Common myeloid progenitor, CD34-positive (primary cell): ENCODE results near the gene F5.

ENCODE experiments used
- CTCF ChIA-PET: fragments of 350-600 bp; sonication (Branson Sonifier 250); formaldehyde crosslinking; loops from one replicate; lab custom pipeline; 2021; ENCODE audit warnings: antibody characterized with exemption; lab: Charles Lee
- POLR2A ChIA-PET: fragments of 350-600 bp; sonication (Branson Sonifier 250); formaldehyde crosslinking; loops from one replicate; lab custom pipeline; 2021; ENCODE audit warnings: antibody characterized with exemption; lab: Charles Lee
- DNase-seq, 3 donors: peaks; one replicate each; pipeline versions ENCODE4 v3.0.0 to v3.0.0-alpha.2; 2013
- H3K27ac ChIP-seq, 2 experiments: 1 replicate in 1 of 2; 2 replicates in 1 of 2; pipeline ENCODE4 v1.7.0; 2013; ENCODE audit warnings: inconsistent platforms in 2 of 2, low read length in 2 of 2, mild to moderate bottlenecking in 2 of 2, low read depth in 1 of 2, moderate library complexity in 1 of 2; ENCODE audit not compliant: severe bottlenecking in 2 of 2, insufficient read depth in 1 of 2, poor library complexity in 1 of 2
- H3K27me3 ChIP-seq, 5 experiments: replicated peaks in 2 of 5; 1 replicate in 3 of 5; 2 replicates in 2 of 5; pipeline versions ENCODE4 v1.6.1 to v1.7.0; 2013; ENCODE audit warnings: low read length in 4 of 5, mild to moderate bottlenecking in 2 of 5, moderate library complexity in 2 of 5, inconsistent platforms in 1 of 5; ENCODE audit not compliant: insufficient read depth in 5 of 5, control insufficient read depth in 4 of 5
- H3K36me3 ChIP-seq, 4 experiments: 1 replicate in 2 of 4; 2 replicates in 2 of 4; pipeline versions ENCODE4 v1.6.1 to v1.7.0; 2013; ENCODE audit warnings: low read length in 3 of 4, control low read depth in 1 of 4, mild to moderate bottlenecking in 1 of 4; ENCODE audit not compliant: control insufficient read depth in 4 of 4, insufficient read depth in 4 of 4
- H3K4me1 ChIP-seq, 4 experiments: 1 replicate in 3 of 4; 2 replicates in 1 of 4; pipeline versions ENCODE4 v1.6.1 to v1.7.1; 2013; ENCODE audit warnings: low read length in 3 of 4, mild to moderate bottlenecking in 3 of 4, control low read depth in 1 of 4, inconsistent platforms in 1 of 4, moderate library complexity in 1 of 4; ENCODE audit not compliant: control insufficient read depth in 4 of 4, insufficient read depth in 4 of 4; ENCODE audit errors: control extremely low read depth in 1 of 4
- H3K4me3 ChIP-seq, 7 experiments: 1 replicate in 4 of 7; 2 replicates in 3 of 7; pipeline versions ENCODE4 v1.5.1 to v1.7.0; 2013; ENCODE audit warnings: mild to moderate bottlenecking in 7 of 7, low read length in 6 of 7, moderate library complexity in 6 of 7, inconsistent platforms in 2 of 7, low read depth in 2 of 7, control low read depth in 1 of 7; ENCODE audit not compliant: insufficient read depth in 4 of 7, control insufficient read depth in 1 of 7; ENCODE audit errors: extremely low read depth in 1 of 7
- H3K9me3 ChIP-seq, 5 experiments: 1 replicate in 4 of 5; 2 replicates in 1 of 5; pipeline versions ENCODE4 v1.6.1 to v1.7.1; 2013; ENCODE audit warnings: low read length in 4 of 5, mild to moderate bottlenecking in 2 of 5, inconsistent platforms in 1 of 5, low read depth in 1 of 5, moderate library complexity in 1 of 5; ENCODE audit not compliant: control insufficient read depth in 4 of 5, insufficient read depth in 2 of 5; ENCODE audit errors: control extremely low read depth in 1 of 5
- WGBS: methylation state at CpG from one replicate; pipeline ENCODE4 v1.1.5; 2013; ENCODE audit not compliant: insufficient coverage; 5-methylcytosine and 5-hydroxymethylcytosine counted together

F5 gene

DNA sequence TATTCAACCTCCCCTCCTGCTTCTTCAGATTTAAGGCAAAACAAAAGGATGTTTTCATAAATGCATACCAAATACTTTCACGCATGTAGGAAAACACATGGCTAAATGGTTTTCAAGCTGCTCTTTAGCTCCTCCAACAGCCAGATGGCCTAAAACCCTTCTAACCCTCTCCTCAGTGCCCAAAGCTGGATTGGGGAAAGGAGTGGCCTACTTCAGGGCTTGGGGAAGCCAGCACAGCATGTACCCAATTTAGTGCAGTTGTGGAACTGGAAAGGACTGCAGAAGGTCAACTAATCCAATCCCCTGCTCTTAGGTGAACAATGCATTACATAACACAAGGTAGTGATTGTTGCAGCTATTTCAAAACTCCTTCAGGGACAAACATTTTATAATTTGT, 9.3 kb downstream of the F5 start:
- H3K27me3 ChIP-seq = peaks cover 0 to 5% (median 0%) of the 10 kb centered on the region in 5 experiments
- no peak overlapping the region for H3K27ac ChIP-seq
- DNase-seq = no peak
- H3K4me3 ChIP-seq = no peak overlapping the region
- CTCF ChIA-PET = interaction anchor here (0.8 to 2.0 kb wide), 6 partner anchors 11 to 233 kb away, joined by 3 to 7 read pairs (median 4); no protein-coding TSS in a partner anchor
- POLR2A ChIA-PET = no interaction called here
- no peaks in the 10 kb centered on the region for H3K4me1 ChIP-seq
- no peaks in the 10 kb centered on the region for H3K9me3 ChIP-seq
- H3K36me3 ChIP-seq = no peaks in the 10 kb centered on the region
- 80% methylated on average over 1 of the region's 1 CpG for WGBS

DNA sequence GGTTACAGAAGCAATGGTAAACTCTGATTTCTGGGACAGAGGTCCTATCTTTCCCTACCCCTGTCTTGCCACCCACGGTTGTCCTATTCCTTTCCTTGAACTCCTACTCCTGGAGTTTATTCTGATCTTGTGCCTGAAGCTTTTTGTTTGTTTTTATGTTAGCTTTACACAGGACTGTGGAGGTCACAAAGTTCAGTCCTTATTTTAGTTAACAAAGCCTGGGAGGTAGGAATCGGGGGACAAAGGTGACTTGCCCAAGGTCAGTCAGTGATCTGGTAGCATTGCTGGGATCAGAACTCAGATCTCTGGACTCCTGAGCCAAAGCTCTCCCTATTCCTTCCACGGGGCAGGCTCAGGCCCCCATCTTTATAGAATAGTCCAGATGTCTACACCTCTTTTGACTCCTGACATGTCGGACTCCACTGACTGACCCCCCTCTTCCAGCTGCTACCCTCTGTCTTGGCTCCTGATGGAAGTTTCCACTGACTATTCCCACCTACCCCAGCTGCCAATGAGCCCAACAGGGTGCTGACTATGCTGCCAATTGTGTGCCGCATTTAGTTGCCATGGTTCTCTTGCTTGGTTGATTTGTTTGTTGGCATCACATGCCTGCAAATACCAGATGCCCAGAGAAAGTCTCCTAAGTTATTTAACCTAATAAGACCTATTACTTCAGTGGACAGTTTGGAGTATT, 9.9 kb downstream of the F5 start:
- CTCF ChIA-PET = interaction anchor here (0.8 to 2.0 kb wide), 5 partner anchors 11 to 233 kb away, joined by 3 to 7 read pairs (median 4); no protein-coding TSS in a partner anchor

DNA sequence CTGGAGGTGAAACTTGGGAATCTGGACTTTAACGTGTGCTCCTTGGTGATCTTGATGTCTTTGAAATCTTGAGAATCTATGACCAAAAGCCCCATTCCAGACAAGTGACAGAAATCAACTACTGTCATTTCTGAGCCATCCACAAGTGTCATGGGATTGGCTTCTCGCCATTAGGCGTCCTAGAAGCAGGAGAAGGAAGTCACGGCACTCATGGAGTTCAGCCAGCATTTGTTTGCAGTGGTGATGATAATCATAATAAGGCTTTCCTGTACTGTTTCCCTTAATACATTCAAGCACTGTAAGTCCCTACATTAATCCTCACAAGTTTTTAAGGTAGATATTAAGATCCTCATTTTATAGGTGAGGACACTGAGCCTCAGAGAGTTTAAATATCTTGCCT, 11.9 kb downstream of the F5 start:
- Histone ChIP-seq H3K4me3 (no peak overlapping the region), H3K27me3 (peaks cover 0 to 5% (median 0%) of the 10 kb centered on the region in 5 experiments), H3K27ac (no peak overlapping the region), H3K9me3 (no peaks in the 10 kb centered on the region), H3K4me1 (no peaks in the 10 kb centered on the region), H3K36me3 (no peaks in the 10 kb centered on the region)
- DNase-seq = no peak
- 100% methylated on average over 1 of the region's 4 CpGs for WGBS
- POLR2A ChIA-PET = no interaction called here
- CTCF ChIA-PET = no interaction called here

More for the DNA sequence above, 9.9 kb downstream of the F5 start:
- Histone ChIP-seq H3K4me3 (no peak overlapping the region), H3K36me3 (no peaks in the 10 kb centered on the region), H3K4me1 (no peaks in the 10 kb centered on the region), H3K9me3 (no peaks in the 10 kb centered on the region), H3K27ac (no peak overlapping the region), H3K27me3 (peaks cover 0 to 5% (median 0%) of the 10 kb centered on the region in 5 experiments)
- POLR2A ChIA-PET = no interaction called here
- 74% methylated on average over 3 of the region's 5 CpGs for WGBS
- DNase-seq = no peak

DNA sequence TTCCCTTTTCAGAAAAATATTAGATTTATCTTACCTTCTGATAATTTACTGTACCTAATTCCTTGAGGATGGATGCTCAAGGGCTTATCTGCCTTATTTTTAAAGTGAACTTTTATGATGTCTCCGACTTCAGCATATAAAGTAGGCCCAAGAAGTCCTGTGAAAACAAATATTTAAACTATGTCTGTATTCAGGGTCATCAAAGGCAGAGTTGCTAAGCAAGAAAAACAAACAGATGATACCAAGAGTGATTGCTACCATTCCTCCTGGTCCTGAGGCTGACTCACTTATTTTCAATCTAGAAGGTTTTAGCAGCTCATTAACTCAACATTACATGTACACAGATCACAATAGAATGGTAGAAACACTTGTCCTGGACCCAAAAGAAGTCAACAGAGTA, 14.1 kb downstream of the F5 start:
- H3K4me1 ChIP-seq = no peaks in the 10 kb centered on the region
- CTCF ChIA-PET = interaction anchor here (0.6 kb wide), 2 partner anchors 210 to 278 kb away, joined by 3 read pairs; no protein-coding TSS in a partner anchor
- no peak overlapping the region for H3K4me3 ChIP-seq
- H3K36me3 ChIP-seq = no peaks in the 10 kb centered on the region
- no peaks in the 10 kb centered on the region for H3K9me3 ChIP-seq
- POLR2A ChIA-PET = no interaction called here
- no peak for DNase-seq
- H3K27me3 ChIP-seq = peaks cover 0 to 5% (median 0%) of the 10 kb centered on the region in 5 experiments
- H3K27ac ChIP-seq = no peak overlapping the region
- WGBS = 78% methylated on average over 1 of the region's 1 CpG

DNA sequence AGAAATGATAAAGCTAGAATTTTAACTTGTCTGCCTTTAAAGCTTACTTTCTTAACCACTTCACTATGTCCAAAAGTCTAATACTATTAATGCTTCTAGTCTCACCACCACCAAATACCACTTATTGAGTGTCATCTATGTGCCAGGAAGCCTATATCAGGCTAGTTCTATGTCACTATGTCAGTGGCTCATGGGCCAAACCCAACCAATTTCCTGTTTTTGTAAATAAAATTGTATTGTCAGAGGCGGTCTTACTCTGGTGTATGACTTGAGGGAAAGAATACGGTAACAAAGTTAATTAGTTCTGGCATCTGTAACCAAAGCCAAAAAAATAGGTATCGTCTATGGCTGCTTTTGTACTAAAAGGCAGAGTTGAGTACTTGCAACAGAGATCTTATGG, 14.8 kb downstream of the F5 start:
- Histone ChIP-seq H3K27ac (no peak overlapping the region), H3K4me3 (no peak overlapping the region), H3K9me3 (no peaks in the 10 kb centered on the region), H3K27me3 (peaks cover 0 to 5% (median 0%) of the 10 kb centered on the region in 5 experiments), H3K4me1 (no peaks in the 10 kb centered on the region), H3K36me3 (no peaks in the 10 kb centered on the region)
- POLR2A ChIA-PET = no interaction called here
- WGBS = 100% methylated on average over 2 of the region's 3 CpGs
- CTCF ChIA-PET = interaction anchor here (0.8 kb wide), 1 partner anchor 15 kb away, joined by 3 read pairs; no protein-coding TSS in a partner anchor
- DNase-seq = no peak

DNA sequence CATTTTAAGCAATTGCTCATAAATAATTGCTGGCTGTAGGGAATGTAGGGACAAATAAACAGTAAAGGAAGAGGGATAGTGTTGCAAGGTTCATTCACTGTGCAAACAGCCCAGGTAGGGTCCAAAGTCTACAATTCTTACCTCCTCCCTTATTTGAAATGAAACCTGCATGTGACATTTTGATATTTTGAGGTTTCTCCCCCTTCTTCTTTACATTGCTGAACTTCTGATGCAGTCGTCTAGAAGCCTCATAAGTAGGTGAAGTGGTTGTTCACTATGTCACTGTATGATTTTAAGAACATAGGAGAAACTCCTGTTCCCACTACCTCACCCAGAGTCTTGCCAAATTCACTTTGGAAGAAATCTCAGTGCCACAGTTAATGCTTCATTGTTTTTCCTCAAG, 16.1 kb downstream of the F5 start:
- H3K4me1 ChIP-seq = peaks cover 0 to 5% (median 2%) of the 10 kb centered on the region in 4 experiments
- H3K4me3 ChIP-seq = no peak overlapping the region
- H3K36me3 ChIP-seq = no peaks in the 10 kb centered on the region
- CTCF ChIA-PET = interaction anchor here (2.3 kb wide), 1 partner anchor 16 kb away, joined by 8 read pairs; the partner anchor contains the start of gene F5
- no peak overlapping the region for H3K27ac ChIP-seq
- WGBS = no CpG with 5 or more reads among the region's 1 CpG
- no peaks in the 10 kb centered on the region for H3K27me3 ChIP-seq
- POLR2A ChIA-PET = no interaction called here
- no peaks in the 10 kb centered on the region for H3K9me3 ChIP-seq
- DNase-seq = no peak

DNA sequence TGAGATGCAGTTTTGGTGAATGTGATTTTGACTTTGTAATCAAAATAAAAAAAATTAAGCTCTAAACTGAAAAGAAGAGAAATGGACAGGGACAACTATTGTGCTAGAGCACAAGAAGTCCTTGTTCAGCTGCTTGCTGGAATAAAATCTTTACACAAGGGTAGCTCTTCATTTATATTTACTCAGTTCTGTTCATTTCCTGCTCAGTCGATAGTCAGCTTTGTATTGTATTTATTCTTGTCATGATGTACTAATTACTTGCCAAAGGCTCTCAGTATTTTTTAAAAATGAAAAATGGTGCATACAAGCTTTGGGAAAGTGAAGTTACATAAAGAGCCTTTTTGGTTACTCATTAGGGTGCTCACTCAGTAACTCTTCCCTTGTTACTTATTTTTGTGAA, 17.8 kb downstream of the F5 start:
- DNase-seq = no peak
- H3K27ac ChIP-seq = no peak overlapping the region
- POLR2A ChIA-PET = no interaction called here
- H3K36me3 ChIP-seq = no peaks in the 10 kb centered on the region
- WGBS = no CpG with 5 or more reads among the region's 1 CpG
- peaks cover 0 to 6% (median 0%) of the 10 kb centered on the region in 5 experiments for H3K9me3 ChIP-seq
- peaks cover 0 to 5% (median 2%) of the 10 kb centered on the region in 4 experiments for H3K4me1 ChIP-seq
- no peaks in the 10 kb centered on the region for H3K27me3 ChIP-seq
- CTCF ChIA-PET = interaction anchor here (0.6 to 2.3 kb wide), 5 partner anchors 14 to 241 kb away, joined by 3 to 8 read pairs (median 4); partner anchors contain the start of gene F5
- no peak overlapping the region for H3K4me3 ChIP-seq
